HEK293 (cell line): Measurements from ENCODE around the gene TAS2R3.

Experiments
- CTCF ChIA-PET: fragments of 350-600 bp; formaldehyde crosslinking; extraction: SDS; loops from one replicate; lab custom pipeline; 2021; ENCODE audit warnings: antibody characterized with exemption; lab: Yijun Ruan, JAX
- POLR2A ChIA-PET: fragments of 300-600 bp; formaldehyde crosslinking; extraction: SDS; loops from one replicate; lab custom pipeline; 2020; ENCODE audit warnings: antibody characterized with exemption, inconsistent platforms; lab: Yijun Ruan, JAX
- H3K27ac ChIP-seq: fragments of 200-500 bp; sonication (Bioruptor generic); 2 replicates; pipeline ENCODE4 v1.5.1; 2014; ENCODE audit warnings: low read depth, low read length, control low read depth, inconsistent platforms; ENCODE audit errors: extremely low read depth
- H3K36me3 ChIP-seq, 2 experiments: fragments of 200-500 bp in 1 of 2; sonication (Bioruptor generic) in 1 of 2; 1 replicate in 1 of 2; 2 replicates in 1 of 2; pipeline ENCODE4 v1.5.1; 2014 to 2017; ENCODE audit warnings: inconsistent platforms in 2 of 2, low read length in 2 of 2; ENCODE audit not compliant: control insufficient read depth in 2 of 2, insufficient read depth in 1 of 2
- H3K4me1 ChIP-seq: fragments of 200-500 bp; sonication (Bioruptor generic); 2 replicates; pipeline ENCODE4 v1.5.1; 2014; ENCODE audit warnings: mild to moderate bottlenecking, low read length, inconsistent platforms; ENCODE audit not compliant: control insufficient read depth, insufficient read depth
- H3K4me3 ChIP-seq: 2 replicates; pipeline ENCODE4 v1.5.1; 2011; ENCODE audit warnings: low read depth, mild to moderate bottlenecking, control low read depth, low read length, moderate library complexity
- H3K9me3 ChIP-seq: fragments of 200-500 bp; sonication (Bioruptor generic); 2 replicates; pipeline ENCODE4 v1.5.1; 2014; ENCODE audit warnings: low read depth, low read length, inconsistent platforms; ENCODE audit not compliant: control insufficient read depth, insufficient read depth
- EGR2 ChIP-seq: fragments of 450-650 bp; formaldehyde crosslinking; IDR thresholded peaks from 2 replicates; pipeline ENCODE4 v1.5.1; 2016; ENCODE audit warnings: low read depth, missing biosample characterization, missing genetic modification characterization
- GLI2 ChIP-seq: fragments of 450-650 bp; formaldehyde crosslinking; IDR thresholded peaks from 2 replicates; pipeline ENCODE4; 2017; ENCODE audit warnings: missing biosample characterization, missing genetic modification characterization, low read depth, borderline replicate concordance
- GLIS2 ChIP-seq: fragments of 450-650 bp; formaldehyde crosslinking; IDR thresholded peaks from 2 replicates; pipeline ENCODE4 v1.5.1; 2016; ENCODE audit warnings: missing biosample characterization, missing genetic modification characterization
- KLF7 ChIP-seq: fragments of 450-650 bp; formaldehyde crosslinking; IDR thresholded peaks from 2 replicates; pipeline ENCODE4 v1.5.1; 2016; ENCODE audit warnings: missing biosample characterization, missing genetic modification characterization, borderline replicate concordance
- OSR2 ChIP-seq: fragments of 450-650 bp; formaldehyde crosslinking; IDR thresholded peaks from 2 replicates; pipeline ENCODE4 v1.5.1; 2016; ENCODE audit warnings: missing biosample characterization, missing genetic modification characterization
- SP7 ChIP-seq: fragments of 450-650 bp; formaldehyde crosslinking; IDR thresholded peaks from 2 replicates; pipeline ENCODE4 v1.5.1; 2016; ENCODE audit warnings: missing biosample characterization, missing genetic modification characterization
- ZNF10 ChIP-seq: fragments of 450-650 bp; formaldehyde crosslinking; IDR thresholded peaks from 2 replicates; pipeline ENCODE4 v1.5.1; 2017; ENCODE audit warnings: missing biosample characterization, missing genetic modification characterization
- ZNF121 ChIP-seq: fragments of 450-650 bp; formaldehyde crosslinking; IDR thresholded peaks from 2 replicates; pipeline ENCODE4 v1.5.1; 2016; ENCODE audit warnings: missing biosample characterization, missing genetic modification characterization
- ZNF175 ChIP-seq: fragments of 450-650 bp; formaldehyde crosslinking; IDR thresholded peaks from 2 replicates; pipeline ENCODE4 v1.5.1; 2016; ENCODE audit warnings: missing biosample characterization, missing genetic modification characterization
- ZNF221 ChIP-seq: fragments of 450-650 bp; formaldehyde crosslinking; IDR thresholded peaks from 2 replicates; pipeline ENCODE4 v1.5.1; 2017; ENCODE audit warnings: missing biosample characterization, missing genetic modification characterization, borderline replicate concordance
- ZNF311 ChIP-seq: fragments of 450-650 bp; formaldehyde crosslinking; IDR thresholded peaks from 2 replicates; pipeline ENCODE4 v1.5.1; 2017; ENCODE audit warnings: missing biosample characterization, missing genetic modification characterization, borderline replicate concordance
- ZNF416 ChIP-seq: fragments of 450-650 bp; formaldehyde crosslinking; IDR thresholded peaks from 2 replicates; pipeline ENCODE4 v1.5.1; 2016; ENCODE audit warnings: missing biosample characterization, missing genetic modification characterization
- ZNF530 ChIP-seq: fragments of 450-650 bp; formaldehyde crosslinking; IDR thresholded peaks from 2 replicates; pipeline ENCODE4 v1.5.1; 2016; ENCODE audit warnings: low read depth, missing biosample characterization, missing genetic modification characterization
- ZNF548 ChIP-seq: fragments of 450-650 bp; formaldehyde crosslinking; IDR thresholded peaks from 2 replicates; pipeline ENCODE4 v1.5.1; 2016; ENCODE audit warnings: missing biosample characterization, missing genetic modification characterization
- ZNF610 ChIP-seq: fragments of 450-650 bp; formaldehyde crosslinking; IDR thresholded peaks from 2 replicates; pipeline ENCODE4 v1.5.1; 2016; ENCODE audit warnings: missing biosample characterization, missing genetic modification characterization, borderline replicate concordance
- ZNF621 ChIP-seq: fragments of 450-650 bp; formaldehyde crosslinking; IDR thresholded peaks from 2 replicates; pipeline ENCODE4 v1.5.1; 2017; ENCODE audit warnings: missing biosample characterization, missing genetic modification characterization
- ZNF654 ChIP-seq: fragments of 450-650 bp; formaldehyde crosslinking; IDR thresholded peaks from 2 replicates; pipeline ENCODE4 v1.5.1; 2016; ENCODE audit warnings: low read depth, missing biosample characterization, missing genetic modification characterization
- ZNF670 ChIP-seq: fragments of 450-650 bp; formaldehyde crosslinking; IDR thresholded peaks from 2 replicates; pipeline ENCODE4 v1.5.1; 2016; ENCODE audit warnings: missing biosample characterization, missing genetic modification characterization, low read depth
- ZNF747 ChIP-seq: fragments of 450-650 bp; formaldehyde crosslinking; IDR thresholded peaks from 2 replicates; pipeline ENCODE4 v1.5.1; 2016; ENCODE audit warnings: missing biosample characterization, missing genetic modification characterization
- ZSCAN30 ChIP-seq: fragments of 450-650 bp; IDR thresholded peaks from 2 replicates; pipeline ENCODE4 v1.5.1; 2018; ENCODE audit warnings: missing biosample characterization, mild to moderate bottlenecking, missing genetic modification characterization, moderate library complexity
- TF ChIP-seq, protein P1 (sequence below): fragments of 450-650 bp; formaldehyde crosslinking; IDR thresholded peaks from 2 replicates; pipeline ENCODE4 v1.5.1; 2016; ENCODE audit warnings: missing biosample characterization, missing genetic modification characterization, borderline replicate concordance
- TF ChIP-seq, protein P2 (sequence below): fragments of 450-650 bp; formaldehyde crosslinking; IDR thresholded peaks from 2 replicates; pipeline ENCODE4 v1.5.1; 2016; ENCODE audit warnings: missing biosample characterization, missing genetic modification characterization
- TF ChIP-seq, protein P3 (sequence below): fragments of 450-650 bp; formaldehyde crosslinking; IDR thresholded peaks from 2 replicates; pipeline ENCODE4 v1.5.1; 2016; ENCODE audit warnings: missing biosample characterization, missing genetic modification characterization
- TF ChIP-seq, protein P4 (sequence below): fragments of 450-650 bp; formaldehyde crosslinking; optimal IDR thresholded peaks from 2 replicates; pipeline ENCODE3; 2016; ENCODE audit warnings: missing biosample characterization, mild to moderate bottlenecking, missing genetic modification characterization

Gene TAS2R3

DNA sequence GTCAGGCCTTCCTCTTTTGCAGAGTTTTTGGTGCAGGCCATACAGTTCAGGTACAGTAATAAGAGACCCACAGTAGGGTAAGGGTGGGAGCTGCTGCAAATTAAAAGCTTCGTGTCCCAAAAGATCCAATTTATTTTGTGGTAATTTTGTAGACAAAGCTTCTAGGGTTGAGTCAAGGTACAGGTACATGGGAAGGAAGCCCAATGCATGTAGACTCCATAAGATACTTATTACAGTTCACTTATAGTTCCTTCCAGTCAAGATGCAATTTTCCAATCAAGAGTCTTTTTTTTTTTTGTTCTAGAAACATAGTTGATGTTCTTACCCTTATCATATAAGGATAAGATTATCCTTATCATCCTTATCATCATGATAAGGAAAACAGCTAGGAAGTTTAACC lies 12.5 kb downstream of the TAS2R3 start, which contains the start of gene TAS2R4 (continued):
- TF ChIP-seq, protein P1, sequence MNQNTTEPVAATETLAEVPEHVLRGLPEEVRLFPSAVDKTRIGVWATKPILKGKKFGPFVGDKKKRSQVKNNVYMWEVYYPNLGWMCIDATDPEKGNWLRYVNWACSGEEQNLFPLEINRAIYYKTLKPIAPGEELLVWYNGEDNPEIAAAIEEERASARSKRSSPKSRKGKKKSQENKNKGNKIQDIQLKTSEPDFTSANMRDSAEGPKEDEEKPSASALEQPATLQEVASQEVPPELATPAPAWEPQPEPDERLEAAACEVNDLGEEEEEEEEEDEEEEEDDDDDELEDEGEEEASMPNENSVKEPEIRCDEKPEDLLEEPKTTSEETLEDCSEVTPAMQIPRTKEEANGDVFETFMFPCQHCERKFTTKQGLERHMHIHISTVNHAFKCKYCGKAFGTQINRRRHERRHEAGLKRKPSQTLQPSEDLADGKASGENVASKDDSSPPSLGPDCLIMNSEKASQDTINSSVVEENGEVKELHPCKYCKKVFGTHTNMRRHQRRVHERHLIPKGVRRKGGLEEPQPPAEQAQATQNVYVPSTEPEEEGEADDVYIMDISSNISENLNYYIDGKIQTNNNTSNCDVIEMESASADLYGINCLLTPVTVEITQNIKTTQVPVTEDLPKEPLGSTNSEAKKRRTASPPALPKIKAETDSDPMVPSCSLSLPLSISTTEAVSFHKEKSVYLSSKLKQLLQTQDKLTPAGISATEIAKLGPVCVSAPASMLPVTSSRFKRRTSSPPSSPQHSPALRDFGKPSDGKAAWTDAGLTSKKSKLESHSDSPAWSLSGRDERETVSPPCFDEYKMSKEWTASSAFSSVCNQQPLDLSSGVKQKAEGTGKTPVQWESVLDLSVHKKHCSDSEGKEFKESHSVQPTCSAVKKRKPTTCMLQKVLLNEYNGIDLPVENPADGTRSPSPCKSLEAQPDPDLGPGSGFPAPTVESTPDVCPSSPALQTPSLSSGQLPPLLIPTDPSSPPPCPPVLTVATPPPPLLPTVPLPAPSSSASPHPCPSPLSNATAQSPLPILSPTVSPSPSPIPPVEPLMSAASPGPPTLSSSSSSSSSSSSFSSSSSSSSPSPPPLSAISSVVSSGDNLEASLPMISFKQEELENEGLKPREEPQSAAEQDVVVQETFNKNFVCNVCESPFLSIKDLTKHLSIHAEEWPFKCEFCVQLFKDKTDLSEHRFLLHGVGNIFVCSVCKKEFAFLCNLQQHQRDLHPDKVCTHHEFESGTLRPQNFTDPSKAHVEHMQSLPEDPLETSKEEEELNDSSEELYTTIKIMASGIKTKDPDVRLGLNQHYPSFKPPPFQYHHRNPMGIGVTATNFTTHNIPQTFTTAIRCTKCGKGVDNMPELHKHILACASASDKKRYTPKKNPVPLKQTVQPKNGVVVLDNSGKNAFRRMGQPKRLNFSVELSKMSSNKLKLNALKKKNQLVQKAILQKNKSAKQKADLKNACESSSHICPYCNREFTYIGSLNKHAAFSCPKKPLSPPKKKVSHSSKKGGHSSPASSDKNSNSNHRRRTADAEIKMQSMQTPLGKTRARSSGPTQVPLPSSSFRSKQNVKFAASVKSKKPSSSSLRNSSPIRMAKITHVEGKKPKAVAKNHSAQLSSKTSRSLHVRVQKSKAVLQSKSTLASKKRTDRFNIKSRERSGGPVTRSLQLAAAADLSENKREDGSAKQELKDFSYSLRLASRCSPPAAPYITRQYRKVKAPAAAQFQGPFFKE (tag by site-specific recombination) = no peak
- TF ChIP-seq EGR2 (tag by site-specific recombination) (no peak), OSR2 (no peak)

DNA sequence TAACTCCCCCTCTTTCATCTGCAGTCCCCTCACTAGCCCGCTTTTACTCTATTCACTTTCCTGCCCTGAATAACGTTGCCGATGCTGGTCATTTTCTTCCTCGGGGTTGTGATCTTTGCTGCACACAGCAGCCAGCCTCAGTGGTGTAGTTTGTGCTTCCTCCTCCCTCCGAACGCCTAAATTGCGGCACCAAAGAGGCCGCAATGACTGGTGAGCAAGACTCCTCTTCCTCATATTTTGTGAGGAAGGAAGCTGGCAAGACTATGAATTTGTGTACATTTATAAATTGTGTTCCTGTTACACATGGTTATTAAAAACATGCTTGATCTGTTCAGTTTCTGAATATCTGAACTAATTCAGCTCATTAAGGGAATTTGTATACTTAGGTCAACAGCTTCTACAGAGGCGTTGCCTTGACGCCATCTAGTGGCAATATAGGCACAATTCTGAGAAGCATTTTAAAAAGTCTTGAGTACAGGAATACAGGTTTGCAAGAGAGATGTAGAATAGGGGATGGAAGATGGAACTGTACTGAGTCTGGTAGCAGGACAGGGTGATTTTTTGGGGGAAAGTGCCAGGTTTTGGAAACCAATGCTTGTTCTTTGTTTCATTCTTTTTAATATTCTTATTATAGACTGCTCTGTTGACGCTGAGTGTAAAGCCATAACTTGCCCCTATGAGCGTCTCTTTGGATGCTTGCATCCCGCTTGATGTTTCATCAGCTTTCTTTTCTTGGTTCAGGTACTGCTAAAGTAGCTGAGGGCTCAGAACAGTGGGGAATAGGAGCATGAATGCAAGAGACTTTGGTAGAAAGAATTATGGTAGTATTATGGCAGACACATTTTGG lies 22.0 kb downstream of the TAS2R3 start:
- TF ChIP-seq ZNF311 (tag by site-specific recombination) (no peak), ZNF610 (no peak), ZSCAN30 (tag by site-specific recombination) (no peak), ZNF621 (tag by site-specific recombination) (no peak), ZNF654 (tag by site-specific recombination) (peak; percentile 77), ZNF416 (tag by site-specific recombination) (no peak), ZNF10 (tag by site-specific recombination) (no peak)
- TF ChIP-seq, protein P2, sequence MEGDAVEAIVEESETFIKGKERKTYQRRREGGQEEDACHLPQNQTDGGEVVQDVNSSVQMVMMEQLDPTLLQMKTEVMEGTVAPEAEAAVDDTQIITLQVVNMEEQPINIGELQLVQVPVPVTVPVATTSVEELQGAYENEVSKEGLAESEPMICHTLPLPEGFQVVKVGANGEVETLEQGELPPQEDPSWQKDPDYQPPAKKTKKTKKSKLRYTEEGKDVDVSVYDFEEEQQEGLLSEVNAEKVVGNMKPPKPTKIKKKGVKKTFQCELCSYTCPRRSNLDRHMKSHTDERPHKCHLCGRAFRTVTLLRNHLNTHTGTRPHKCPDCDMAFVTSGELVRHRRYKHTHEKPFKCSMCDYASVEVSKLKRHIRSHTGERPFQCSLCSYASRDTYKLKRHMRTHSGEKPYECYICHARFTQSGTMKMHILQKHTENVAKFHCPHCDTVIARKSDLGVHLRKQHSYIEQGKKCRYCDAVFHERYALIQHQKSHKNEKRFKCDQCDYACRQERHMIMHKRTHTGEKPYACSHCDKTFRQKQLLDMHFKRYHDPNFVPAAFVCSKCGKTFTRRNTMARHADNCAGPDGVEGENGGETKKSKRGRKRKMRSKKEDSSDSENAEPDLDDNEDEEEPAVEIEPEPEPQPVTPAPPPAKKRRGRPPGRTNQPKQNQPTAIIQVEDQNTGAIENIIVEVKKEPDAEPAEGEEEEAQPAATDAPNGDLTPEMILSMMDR (tag by site-specific recombination) = peak; percentile 41; the same call in 1 of the 2 replicates
- TF ChIP-seq, protein P3, sequence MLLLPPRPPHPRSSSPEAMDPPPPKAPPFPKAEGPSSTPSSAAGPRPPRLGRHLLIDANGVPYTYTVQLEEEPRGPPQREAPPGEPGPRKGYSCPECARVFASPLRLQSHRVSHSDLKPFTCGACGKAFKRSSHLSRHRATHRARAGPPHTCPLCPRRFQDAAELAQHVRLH (tag by site-specific recombination) = no peak

DNA sequence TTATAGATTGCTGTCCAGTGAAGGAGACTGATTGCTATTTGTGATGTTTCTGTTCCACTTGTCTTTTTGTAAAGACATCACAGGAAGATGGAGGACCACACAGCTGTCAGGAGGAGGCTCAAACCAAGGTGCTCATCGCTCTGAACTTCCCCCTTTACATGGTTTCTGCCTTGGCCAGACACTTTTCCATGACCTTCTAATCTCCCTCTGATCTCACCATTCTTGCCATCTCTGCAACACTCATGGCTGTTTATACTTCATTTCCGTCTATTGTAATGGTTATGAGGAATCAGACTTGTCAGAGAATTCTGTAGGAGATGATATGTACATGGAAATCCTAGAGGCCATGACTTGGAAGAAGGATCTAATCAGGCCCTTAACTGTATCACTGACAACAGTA lies 24.4 kb downstream of the TAS2R3 start:
- CTCF ChIA-PET = interaction anchor here (1.0 kb wide), 1 partner anchor 134 kb away, joined by 3 read pairs; no protein-coding TSS in a partner anchor
- POLR2A ChIA-PET = no interaction called here
- Histone ChIP-seq H3K4me3 (no peak overlapping the region), H3K27ac (no peak overlapping the region), H3K9me3 (no peaks in the 10 kb centered on the region), H3K4me1 (no peaks in the 10 kb centered on the region), H3K36me3 (peaks cover 0 to 24% of the 10 kb centered on the region in 2 experiments; a peak in 1 of 3 replicates)
- TF ChIP-seq, protein P4, sequence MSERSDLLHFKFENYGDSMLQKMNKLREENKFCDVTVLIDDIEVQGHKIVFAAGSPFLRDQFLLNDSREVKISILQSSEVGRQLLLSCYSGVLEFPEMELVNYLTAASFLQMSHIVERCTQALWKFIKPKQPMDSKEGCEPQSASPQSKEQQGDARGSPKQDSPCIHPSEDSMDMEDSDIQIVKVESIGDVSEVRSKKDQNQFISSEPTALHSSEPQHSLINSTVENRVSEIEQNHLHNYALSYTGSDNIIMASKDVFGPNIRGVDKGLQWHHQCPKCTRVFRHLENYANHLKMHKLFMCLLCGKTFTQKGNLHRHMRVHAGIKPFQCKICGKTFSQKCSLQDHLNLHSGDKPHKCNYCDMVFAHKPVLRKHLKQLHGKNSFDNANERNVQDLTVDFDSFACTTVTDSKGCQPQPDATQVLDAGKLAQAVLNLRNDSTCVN (tag by site-specific recombination) = no peak
- TF ChIP-seq GLIS2 (no peak), SP7 (tag by site-specific recombination) (no peak), KLF7 (tag by site-specific recombination) (no peak), ZNF548 (tag by site-specific recombination) (no peak), ZNF530 (tag by site-specific recombination) (no peak), GLI2 (tag by site-specific recombination) (no peak), ZNF121 (tag by site-specific recombination) (no peak), ZNF175 (tag by site-specific recombination) (no peak), ZNF670 (tag by site-specific recombination) (no peak), ZNF221 (tag by site-specific recombination) (no peak), ZNF747 (tag by site-specific recombination) (no peak), EGR2 (tag by site-specific recombination) (no peak)

More for the DNA sequence above, 22.0 kb downstream of the TAS2R3 start:
- ChIA-PET POLR2A (no interaction called here), CTCF (interaction anchor here (0.5 to 2.6 kb wide), 33 partner anchors 9 to 675 kb away, joined by 3 to 23 read pairs (median 4); partner anchors contain the start of genes DENND11, SSBP1 and TAS2R4)
- Histone ChIP-seq H3K4me1 (no peaks in the 10 kb centered on the region), H3K4me3 (no peak overlapping the region), H3K9me3 (no peaks in the 10 kb centered on the region), H3K36me3 (peaks cover 0 to 22% of the 10 kb centered on the region in 2 experiments; a peak in 1 of 3 replicates), H3K27ac (no peak overlapping the region)
